Activated T-cell treated with anti-CD3 and anti-CD28 coated beads, Interleukin-2, amount 50 U/mL, for 1 hour (primary cell): ENCODE data around the gene P3H2.
"Not testable (repeated sequence)": the region's sequence is repeated elsewhere in the genome, so short reads cannot be mapped to it uniquely, and the experiment has no call there.

Experiments
- DNase-seq: peaks from one replicate; pipeline ENCODE4 v3.0.0-alpha.2; 2020

Gene P3H2

GRCh38 chr3:189977174-189977573 lies 143.5 kb downstream of the P3H2 start:
- DNase-seq: no peak

DNA sequence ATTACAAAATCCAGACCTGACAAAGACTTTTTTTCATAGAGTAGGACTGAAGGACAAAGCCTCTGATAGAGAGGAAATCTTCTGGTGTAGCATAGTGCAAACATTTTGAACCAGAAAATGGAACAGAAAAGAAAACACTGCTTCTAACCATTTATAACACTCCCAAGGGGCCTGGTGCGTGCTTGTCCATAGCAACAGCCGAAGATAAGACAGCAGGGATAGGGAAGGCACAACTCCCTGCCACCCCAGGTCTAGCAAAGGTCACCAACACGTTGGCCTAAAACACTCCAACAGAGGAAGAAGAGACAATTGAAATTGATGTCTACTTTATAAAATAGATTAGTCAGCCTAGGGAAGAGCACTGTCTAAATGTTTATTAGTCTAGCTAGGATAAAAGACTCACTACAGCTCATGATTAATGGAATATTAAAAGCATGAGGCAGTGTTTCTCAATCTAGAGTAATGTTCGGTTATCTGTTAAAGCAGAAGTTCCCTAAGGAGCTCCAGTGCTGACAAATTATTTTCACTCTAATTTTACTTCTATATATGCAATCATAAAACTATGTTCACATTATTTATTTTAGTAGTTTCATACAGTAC lies 145.2 kb downstream of the P3H2 start:
- no peak for DNase-seq

GRCh38 chr3:189974359-189974758 lies 146.3 kb downstream of the P3H2 start:
- no peak for DNase-seq

GRCh38 chr3:189967254-189967865 lies 153.3 kb downstream of the P3H2 start:
- no peak for DNase-seq

DNA sequence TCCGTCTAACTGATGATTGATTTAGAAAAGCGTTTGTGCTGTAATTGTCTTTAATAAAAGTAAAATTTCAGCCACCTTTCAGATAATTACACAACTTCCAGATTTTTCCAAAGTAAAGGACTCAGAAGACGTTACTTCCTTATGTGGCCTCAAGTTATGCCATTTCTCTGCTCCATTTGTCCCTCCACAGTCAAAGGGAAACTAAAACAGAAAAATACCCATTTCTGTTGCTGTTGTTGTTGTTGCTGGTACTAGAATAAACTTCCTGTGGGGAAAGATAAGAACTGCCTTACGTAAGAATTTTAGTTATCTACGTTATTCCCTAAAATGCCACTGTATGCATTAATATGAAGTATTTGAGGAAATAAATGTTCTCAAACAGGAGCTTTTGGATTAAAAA lies 153.9 kb downstream of the P3H2 start:
- DNase-seq: no peak

GRCh38 chr3:189964623-189965332 lies 155.9 kb downstream of the P3H2 start:
- no peak for DNase-seq

DNA sequence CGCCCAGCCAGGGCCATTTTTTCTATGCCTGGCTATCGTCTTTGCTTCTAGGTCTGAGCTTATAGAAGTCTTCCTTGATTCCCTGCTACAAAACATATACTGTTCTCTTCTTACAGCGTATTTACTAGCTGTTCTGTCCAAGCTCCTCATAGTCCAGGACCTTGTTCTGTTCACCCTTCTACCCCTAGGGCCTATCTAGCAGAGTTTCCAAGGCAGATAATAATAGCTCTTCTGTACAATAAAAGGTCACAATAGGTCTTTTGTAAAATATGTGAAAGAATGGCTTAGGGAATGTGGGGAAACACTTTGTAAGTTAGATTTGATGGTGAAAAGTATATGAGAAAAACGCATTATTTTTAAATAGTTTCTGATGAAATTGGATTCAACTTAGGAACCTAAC lies 158.2 kb downstream of the P3H2 start:
- no peak for DNase-seq

GRCh38 chr3:189961522-189962161 lies 159.1 kb downstream of the P3H2 start:
- DNase-seq: peak; percentile 60

DNA sequence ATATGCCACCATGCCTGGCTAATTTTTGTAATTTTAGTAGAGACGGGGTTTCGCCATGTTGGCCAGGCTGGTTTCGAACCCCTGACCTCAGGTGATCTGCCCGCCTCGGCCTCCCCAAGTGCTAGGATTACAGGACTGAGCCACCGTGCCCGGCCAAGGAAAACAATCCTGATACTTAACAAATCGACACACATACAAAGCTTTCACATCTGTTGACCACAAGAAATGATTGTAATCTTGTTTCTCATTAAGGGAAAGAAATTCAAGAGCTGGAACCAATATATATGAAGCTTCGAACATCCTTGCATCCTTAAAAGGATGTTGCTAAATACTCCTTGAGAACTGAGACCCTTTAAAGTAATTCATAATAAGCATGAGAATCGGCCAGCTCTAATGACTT lies 159.6 kb downstream of the P3H2 start:
- DNase-seq: not testable (repeated sequence)

DNA sequence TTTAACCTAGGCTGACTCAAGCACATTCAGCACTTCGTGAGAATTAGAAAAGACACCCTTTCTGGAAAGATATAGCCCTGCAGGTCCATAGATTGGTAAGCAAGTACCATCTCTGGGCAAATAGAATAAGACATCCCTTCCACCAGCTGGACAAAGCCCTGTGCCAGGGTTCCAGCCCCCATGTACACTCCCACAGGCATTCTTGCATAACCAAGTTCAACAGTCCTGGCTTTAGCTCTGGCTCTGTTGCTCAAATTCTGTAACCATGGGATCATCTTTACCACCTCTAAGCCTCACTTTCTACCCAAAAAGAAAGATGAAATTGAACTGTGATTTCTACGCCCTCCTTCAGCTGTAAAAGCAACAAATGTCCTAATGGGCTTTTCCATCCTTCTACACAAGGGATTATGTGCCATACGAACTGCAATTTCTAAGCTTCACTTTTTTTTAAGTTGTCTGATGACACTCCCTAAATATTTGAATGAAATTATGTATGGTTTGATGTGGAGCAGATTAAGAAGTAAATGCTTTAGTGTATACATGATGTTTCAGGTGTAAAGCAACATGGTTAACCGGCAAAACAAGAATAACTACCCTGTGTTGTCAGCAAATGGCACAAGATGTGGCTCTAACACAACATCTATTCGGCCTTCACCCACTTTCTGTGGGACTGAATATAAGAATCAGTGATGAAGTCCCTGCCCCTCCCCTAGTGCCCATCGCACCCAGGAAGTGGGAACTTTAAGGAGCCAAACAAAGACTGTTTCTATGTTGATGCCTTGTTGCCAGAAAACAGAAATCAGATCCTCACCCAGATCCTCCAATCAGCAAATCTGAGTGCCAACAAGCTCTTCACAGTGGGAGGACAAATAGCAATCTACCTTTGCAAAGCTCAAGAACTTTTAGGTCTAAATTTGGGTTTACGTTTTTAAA lies 165.7 kb downstream of the P3H2 start:
- no peak for DNase-seq

DNA sequence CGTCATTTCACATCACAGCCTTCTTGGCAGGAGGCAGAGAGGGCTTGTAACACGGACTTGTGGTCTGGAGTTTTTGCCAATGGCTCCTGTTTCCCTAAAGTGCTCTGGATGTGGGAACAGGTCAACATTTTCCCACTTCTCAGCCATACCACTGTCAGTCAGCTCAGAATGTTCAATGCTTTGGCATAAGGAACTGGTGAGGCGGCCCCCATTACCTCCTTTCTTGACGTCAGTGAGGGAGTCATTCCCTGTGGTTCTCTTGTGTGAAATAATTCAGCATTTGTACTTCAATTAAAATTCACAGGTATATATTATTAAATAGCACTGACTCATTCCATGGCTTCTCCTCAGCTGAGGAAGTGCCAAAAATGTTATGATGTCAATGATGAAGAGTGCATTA lies 167.1 kb downstream of the P3H2 start:
- DNase-seq: no peak

- DNase-seq: no peak
These were observed 168.4 kb downstream of the P3H2 start for GRCh38 chr3:189952272-189952671.

DNA sequence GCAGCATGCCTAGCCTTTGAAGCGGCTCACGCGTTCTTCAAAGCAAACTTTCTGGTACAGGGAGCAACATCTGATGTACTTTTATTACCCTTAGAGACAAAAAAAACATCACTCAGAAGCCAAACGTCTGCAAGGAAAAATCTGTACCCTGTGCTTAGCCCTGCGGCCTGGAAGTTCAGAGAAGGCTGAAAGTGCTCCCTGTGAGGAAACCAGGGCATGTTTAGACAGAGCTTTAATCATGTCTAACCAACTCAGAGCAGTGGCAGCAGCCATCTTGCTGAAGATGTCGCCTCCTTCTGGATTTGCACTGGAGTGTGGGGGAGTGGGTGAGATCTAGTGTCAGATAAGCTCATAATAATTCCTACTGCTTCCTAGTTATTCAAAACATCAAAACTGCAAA lies 170.4 kb downstream of the P3H2 start:
- no peak for DNase-seq

DNA sequence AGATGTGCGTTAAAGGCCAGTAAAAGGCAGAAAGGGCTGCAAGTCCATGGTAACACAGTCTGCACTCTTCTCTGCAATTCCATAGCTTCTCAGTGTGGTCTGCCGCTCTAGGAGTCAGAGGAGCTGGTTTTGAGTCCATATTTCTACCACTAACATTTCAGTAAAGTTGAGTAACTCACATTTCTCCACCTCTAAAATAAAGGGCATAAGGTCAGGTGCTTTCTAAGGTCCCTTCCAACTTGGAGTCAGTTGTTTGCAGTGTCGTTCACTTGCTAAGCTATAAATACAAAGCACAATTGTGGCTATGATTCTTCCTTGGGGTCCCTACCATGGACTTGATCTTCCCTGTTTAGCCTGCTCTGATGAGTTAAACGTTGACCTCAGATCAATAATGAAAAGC lies 171.1 kb downstream of the P3H2 start:
- no peak for DNase-seq

DNA sequence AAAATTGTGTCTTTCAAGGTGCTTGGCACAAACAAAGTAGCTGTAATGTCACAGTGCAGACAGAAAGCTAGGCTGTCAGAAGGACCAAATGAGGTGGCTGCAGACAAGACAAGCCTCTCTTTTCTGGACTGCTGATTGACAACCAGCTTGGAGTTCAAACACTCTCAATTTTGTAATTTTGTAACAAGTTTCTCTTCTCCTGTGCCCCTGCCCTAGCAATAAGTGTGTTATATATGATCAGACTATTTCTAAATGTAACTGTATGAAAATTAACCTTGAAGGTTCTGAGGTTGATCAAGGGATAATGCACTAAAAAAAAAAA lies 172.0 kb downstream of the P3H2 start:
- DNase-seq: no peak

- no peak for DNase-seq
These were observed 172.6 kb downstream of the P3H2 start for GRCh38 chr3:189947948-189948723.

DNA sequence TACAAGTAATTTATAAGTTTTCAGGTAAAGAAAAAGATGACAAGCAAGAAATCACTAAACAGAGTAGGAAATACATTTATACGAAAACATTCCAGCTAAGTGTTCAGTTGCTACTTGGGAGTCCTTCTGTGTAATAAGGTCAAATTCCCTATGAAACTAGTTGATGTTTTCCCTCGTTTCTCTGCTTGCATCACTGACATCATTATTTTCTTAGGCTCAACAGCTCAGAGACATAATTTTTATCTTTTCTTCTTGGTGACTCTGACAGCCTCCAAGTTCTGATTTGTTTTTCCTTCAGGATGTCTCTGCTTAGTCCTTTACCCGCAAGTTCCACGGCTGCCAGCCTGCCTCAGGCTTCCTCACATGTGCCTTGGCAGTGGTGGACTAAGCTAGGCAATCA lies 173.6 kb downstream of the P3H2 start:
- no peak for DNase-seq

- no peak for DNase-seq
These were observed 174.6 kb downstream of the P3H2 start for GRCh38 chr3:189945935-189946709.

GRCh38 chr3:189944285-189945145 lies 176.2 kb downstream of the P3H2 start:
- DNase-seq: no peak

DNA sequence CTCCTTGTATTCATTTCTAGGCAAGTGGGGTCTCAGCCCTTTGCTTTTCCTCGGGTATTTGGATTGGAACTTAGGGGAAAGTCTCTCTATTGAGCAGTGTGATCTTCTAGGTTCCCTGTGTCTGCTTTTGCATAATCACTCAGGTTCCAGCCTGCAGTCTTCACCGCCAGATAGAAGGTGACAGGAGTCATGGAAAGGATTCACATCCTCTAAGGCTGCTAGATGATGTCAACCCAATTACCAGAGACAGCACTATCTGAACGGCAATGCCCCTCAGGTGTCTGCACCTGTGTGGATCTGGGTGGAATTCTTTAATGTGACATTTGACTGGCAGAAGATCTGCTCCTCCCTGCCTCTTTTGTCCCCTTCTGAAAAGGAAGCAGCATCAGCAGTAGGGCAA lies 177.7 kb downstream of the P3H2 start:
- no peak for DNase-seq
